ENCODE results near the gene ATP2A1. TPM values are rescaled to one million over a fixed set of nuclear protein-coding genes. Genes with fewer than 3 reads are reported as not detected.
"Not testable (repeated sequence)": the region's sequence is repeated elsewhere in the genome, so short reads cannot be mapped to it uniquely, and the experiment has no call there.

The ATP2A1 gene
- total RNA-seq, 1 donor from 2014 or later: 8.2 TPM

- H3K9me3 ChIP-seq (ENCODE audit: low read depth): no peaks in the 10 kb centered on the region
- H3F3A ChIP-seq (ENCODE audit: low read depth): no peaks in the 10 kb centered on the region
- no peak overlapping the region for H3K4me3 Mint-ChIP-seq
- no peak for DNase-seq (ENCODE audit: low spot score)
- H3K27ac Mint-ChIP-seq: no peak overlapping the region
- no peaks in the 10 kb centered on the region for H3K36me3 ChIP-seq
- peaks cover 22% of the 10 kb centered on the region for H3K4me1 Mint-ChIP-seq
- H3K27me3 ChIP-seq: no peaks in the 10 kb centered on the region
- no peak overlapping the region for H3K4me3 ChIP-seq
- H3K27ac ChIP-seq: no peak overlapping the region
- TF ChIP-seq EZH2phosphoT487 (IDR thresholded peaks at IDR 0.05): no peak
- TF ChIP-seq EZH2 (IDR thresholded peaks at IDR 0.05): no peak
- TF ChIP-seq CTCF (IDR thresholded peaks at IDR 0.05): no peak
- no peak overlapping the region for H3K9ac ChIP-seq
- H3K27me3 Mint-ChIP-seq (ENCODE audit: insufficient read depth, low read depth): peaks cover 7% of the 10 kb centered on the region
- peaks cover under 1% of the 10 kb centered on the region for H3K36me3 Mint-ChIP-seq
- no peak overlapping the region for H3K4me2 ChIP-seq
- no peaks in the 10 kb centered on the region for H3K79me2 ChIP-seq (ENCODE audit: low read depth)
- H3K9me3 Mint-ChIP-seq: no peaks in the 10 kb centered on the region
- no peak overlapping the region for H2AFZ ChIP-seq (replicated peaks)
- H4K20me1 ChIP-seq (ENCODE audit: low read depth): no peaks in the 10 kb centered on the region
- H3K4me1 ChIP-seq: no peaks in the 10 kb centered on the region
Measured at GRCh38 chr16:28886945-28887344, 8.7 kb downstream of the ATP2A1 start.

- H3K27me3 ChIP-seq; H3K4me1 ChIP-seq; H3K9me3 ChIP-seq (ENCODE audit: low read depth); H3K36me3 Mint-ChIP-seq; H3K27ac ChIP-seq; H4K20me1 ChIP-seq (ENCODE audit: low read depth); H3K27me3 Mint-ChIP-seq (ENCODE audit: insufficient read depth, low read depth); DNase-seq (ENCODE audit: low spot score); H2AFZ ChIP-seq (replicated peaks); H3K27ac Mint-ChIP-seq; H3F3A ChIP-seq (ENCODE audit: low read depth); H3K9me3 Mint-ChIP-seq; H3K4me1 Mint-ChIP-seq; H3K4me3 ChIP-seq; H3K79me2 ChIP-seq (ENCODE audit: low read depth); H3K36me3 ChIP-seq; H3K4me3 Mint-ChIP-seq; H3K4me2 ChIP-seq; H3K9ac ChIP-seq: not testable (repeated sequence)
Measured at GRCh38 chr16:28890355-28890754, 12.1 kb downstream of the ATP2A1 start.

GRCh38 chr16:28891964-28892890 is 13.9 kb downstream of the ATP2A1 start:
- TF ChIP-seq EZH2 (IDR thresholded peaks at IDR 0.05) (no peak), CTCF (IDR thresholded peaks at IDR 0.05) (no peak), EZH2phosphoT487 (IDR thresholded peaks at IDR 0.05) (no peak)
- H3F3A ChIP-seq (ENCODE audit: low read depth): no peaks in the 10 kb centered on the region
- no peak overlapping the region for H3K4me2 ChIP-seq
- H3K36me3 ChIP-seq: no peaks in the 10 kb centered on the region
- DNase-seq (ENCODE audit: low spot score): no peak
- no peaks in the 10 kb centered on the region for H3K9me3 ChIP-seq (ENCODE audit: low read depth)
- Mint-ChIP-seq H3K9me3 (no peaks in the 10 kb centered on the region), H3K27me3 (ENCODE audit: insufficient read depth, low read depth) (no peaks in the 10 kb centered on the region), H3K4me3 (no peak overlapping the region), H3K4me1 (no peaks in the 10 kb centered on the region), H3K27ac (no peak overlapping the region), H3K36me3 (peaks cover 2% of the 10 kb centered on the region)
- H3K4me1 ChIP-seq: no peaks in the 10 kb centered on the region
- H3K4me3 ChIP-seq: no peak overlapping the region
- H3K27me3 ChIP-seq: no peaks in the 10 kb centered on the region
- no peak overlapping the region for H2AFZ ChIP-seq (replicated peaks)
- H3K79me2 ChIP-seq (ENCODE audit: low read depth): no peaks in the 10 kb centered on the region
- no peak overlapping the region for H3K9ac ChIP-seq
- H3K27ac ChIP-seq: no peak overlapping the region
- H4K20me1 ChIP-seq (ENCODE audit: low read depth): no peaks in the 10 kb centered on the region

GRCh38 chr16:28893291-28893690 is 15.0 kb downstream of the ATP2A1 start:
- Histone ChIP-seq H3K4me2 (no peak overlapping the region), H3K9ac (no peak overlapping the region), H3K27me3 (no peaks in the 10 kb centered on the region), H3K36me3 (no peaks in the 10 kb centered on the region), H2AFZ (replicated peaks) (no peak overlapping the region), H3K4me3 (no peak overlapping the region), H4K20me1 (ENCODE audit: low read depth) (no peaks in the 10 kb centered on the region), H3F3A (ENCODE audit: low read depth) (no peaks in the 10 kb centered on the region), H3K9me3 (ENCODE audit: low read depth) (no peaks in the 10 kb centered on the region), H3K79me2 (ENCODE audit: low read depth) (no peaks in the 10 kb centered on the region), H3K4me1 (no peaks in the 10 kb centered on the region), H3K27ac (no peak overlapping the region)
- H3K36me3 Mint-ChIP-seq: peaks cover 2% of the 10 kb centered on the region
- TF ChIP-seq EZH2phosphoT487 (IDR thresholded peaks at IDR 0.05): no peak
- no peak for TF ChIP-seq CTCF (IDR thresholded peaks at IDR 0.05)
- TF ChIP-seq EZH2 (IDR thresholded peaks at IDR 0.05): no peak
- DNase-seq (ENCODE audit: low spot score): no peak
- no peaks in the 10 kb centered on the region for H3K4me1 Mint-ChIP-seq
- no peak overlapping the region for H3K27ac Mint-ChIP-seq
- no peaks in the 10 kb centered on the region for H3K9me3 Mint-ChIP-seq
- H3K4me3 Mint-ChIP-seq: no peak overlapping the region
- H3K27me3 Mint-ChIP-seq (ENCODE audit: insufficient read depth, low read depth): peaks cover 2% of the 10 kb centered on the region

All from neural progenitor cell (in vitro differentiated cells).